CD14-positive monocyte (primary cell): ENCODE measurements around the gene KCNMA1. TPM values are rescaled to one million over a fixed set of nuclear protein-coding genes. Genes with fewer than 3 reads are reported as not detected.

Experiments
- DNase-seq, 3 donors: peaks; one replicate each; pipeline ENCODE4 v3.0.0-alpha.2; 2011 to 2022
- H2AFZ ChIP-seq: 2 replicates; pipeline ENCODE4 v1.6.0; 2012; ENCODE audit warnings: mild to moderate bottlenecking, low read depth, low read length, inconsistent platforms; ENCODE audit not compliant: insufficient read depth, poor library complexity, severe bottlenecking
- H3K27ac ChIP-seq, 2 donors: 1 replicate in 1 of 2; 2 replicates in 1 of 2; pipeline ENCODE4 v1.5.1; 2012 to 2013; ENCODE audit warnings: low read length in 2 of 2, control low read depth in 1 of 2, inconsistent platforms in 1 of 2, low read depth in 1 of 2, mild to moderate bottlenecking in 1 of 2
- H3K27me3 ChIP-seq, 2 donors: one replicate each; pipeline versions ENCODE4 v1.6.0 to v1.6.1; 2011 to 2013; ENCODE audit warnings: low read length in 2 of 2; ENCODE audit not compliant: control insufficient read depth in 2 of 2, insufficient read depth in 2 of 2
- H3K36me3 ChIP-seq, 2 donors: replicated peaks in 1 of 2; 1 replicate in 1 of 2; 2 replicates in 1 of 2; pipeline versions ENCODE4 v1.5.1 to v1.6.1; 2012 to 2013; ENCODE audit warnings: low read length in 2 of 2, control low read depth in 1 of 2, inconsistent platforms in 1 of 2, mild to moderate bottlenecking in 1 of 2; ENCODE audit not compliant: insufficient read depth in 2 of 2, control insufficient read depth in 1 of 2
- H3K4me1 ChIP-seq, 2 donors: 1 replicate in 1 of 2; 2 replicates in 1 of 2; pipeline versions ENCODE4 v1.5.1 to v1.6.1; 2012 to 2013; ENCODE audit warnings: low read length in 2 of 2, control low read depth in 1 of 2, inconsistent platforms in 1 of 2, mild to moderate bottlenecking in 1 of 2, moderate library complexity in 1 of 2; ENCODE audit not compliant: insufficient read depth in 2 of 2, control insufficient read depth in 1 of 2
- H3K4me2 ChIP-seq: replicated peaks from 2 replicates; pipeline ENCODE3; 2012; ENCODE audit warnings: low read length, moderate library complexity, mild to moderate bottlenecking; ENCODE audit not compliant: poor library complexity, severe bottlenecking; ENCODE audit errors: extremely low read depth
- H3K4me3 ChIP-seq, 3 experiments: fragments of 200-600 bp in 1 of 3; sonication (generic) in 1 of 3; replicated peaks in 1 of 3; 1 replicate in 2 of 3; 2 replicates in 1 of 3; pipeline ENCODE4 v1.5.1; 2011 to 2013; ENCODE audit warnings: low read length in 3 of 3, mild to moderate bottlenecking in 3 of 3, control low read depth in 2 of 3, low read depth in 2 of 3, inconsistent platforms in 1 of 3, moderate library complexity in 1 of 3
- H3K79me2 ChIP-seq: 2 replicates; pipeline ENCODE4 v1.6.0; 2012; ENCODE audit warnings: mild to moderate bottlenecking, control low read depth, inconsistent platforms, low read length, moderate library complexity; ENCODE audit not compliant: insufficient read depth
- H3K9ac ChIP-seq: 2 replicates; pipeline ENCODE4 v1.6.0; 2017; ENCODE audit warnings: low read length, mild to moderate bottlenecking; ENCODE audit not compliant: insufficient read depth, poor library complexity, severe bottlenecking
- H3K9me3 ChIP-seq, 2 donors: replicated peaks in 1 of 2; 1 replicate in 1 of 2; 2 replicates in 1 of 2; pipeline versions ENCODE4 v1.5.1 to v1.6.1; 2012 to 2013; ENCODE audit warnings: low read length in 2 of 2, control low read depth in 1 of 2; ENCODE audit not compliant: control insufficient read depth in 1 of 2, insufficient read depth in 1 of 2
- H4K20me1 ChIP-seq: 2 replicates; pipeline ENCODE4 v1.6.0; 2012; ENCODE audit warnings: mild to moderate bottlenecking, low read length, control low read depth, moderate library complexity; ENCODE audit not compliant: insufficient read depth
- H3K27ac Mint-ChIP-seq, 7 donors: one replicate each; pipeline ENCODE4 v1.8.0; 2020; ENCODE audit warnings: mild to moderate bottlenecking in 7 of 7, mixed read lengths in 7 of 7, moderate library complexity in 6 of 7, inconsistent platforms in 2 of 7
- H3K27me3 Mint-ChIP-seq, 3 donors: one replicate each; pipeline ENCODE4 v1.8.0; 2021 to 2022; ENCODE audit warnings: low read depth in 3 of 3, mild to moderate bottlenecking in 3 of 3, mixed read lengths in 3 of 3, moderate library complexity in 3 of 3, inconsistent platforms in 1 of 3
- H3K36me3 Mint-ChIP-seq, 2 donors: one replicate each; pipeline ENCODE4 v1.8.0; 2020; ENCODE audit warnings: mixed read lengths in 2 of 2, inconsistent platforms in 1 of 2, mild to moderate bottlenecking in 1 of 2
- H3K4me1 Mint-ChIP-seq: one replicate; pipeline ENCODE4 v1.8.0; 2020; ENCODE audit warnings: mild to moderate bottlenecking, mixed read lengths
- H3K4me3 Mint-ChIP-seq, 2 donors: one replicate each; pipeline ENCODE4 v1.8.0; 2020; ENCODE audit warnings: mild to moderate bottlenecking in 2 of 2, mixed read lengths in 2 of 2, moderate library complexity in 1 of 2
- H3K9me3 Mint-ChIP-seq, 7 donors: one replicate each; pipeline ENCODE4 v1.8.0; 2020 to 2022; ENCODE audit warnings: mixed read lengths in 7 of 7, mild to moderate bottlenecking in 6 of 7, moderate library complexity in 6 of 7, inconsistent platforms in 2 of 7
- WGBS: methylation state at CpG from one replicate; pipeline ENCODE4 v1.1.5; 2013; ENCODE audit warnings: missing lambda C conversion rate; ENCODE audit not compliant: insufficient coverage; 5-methylcytosine and 5-hydroxymethylcytosine counted together
- intact Hi-C, 2 donors: fragments of 100-400 bp; cut with micrococcal nuclease; formaldehyde crosslinking; loops; one replicate each; pipeline versions ENCODE4 v1.15.0 to v1.15.1; 2023
- polyA plus RNA-seq, 3 donors: library from polyadenylated mRNA; depleted of rRNA in 1 of 3; unstranded in 2 of 3; stranded (reverse) in 1 of 3; fragments of 300-500 nt in 2 of 3; fragments of >200 nt in 1 of 3; fragmentation: Illumina TruSeq in 2 of 3; gene quantifications; 1 replicate in 2 of 3; 2 replicates in 1 of 3; pipeline ENCODE4 v1.2.3, GENCODE V29; 2012 to 2021
- TF ChIP-seq, protein P1 (sequence below): fragments of 200-600 bp; IDR thresholded peaks from one replicate; pipeline ENCODE4 v1.8.0; 2022; ENCODE audit warnings: antibody characterized with exemption, mild to moderate bottlenecking

KCNMA1 gene
- polyA plus RNA-seq, 3 donors: 0.11 to 1.0 TPM; not detected in 1

DNA sequence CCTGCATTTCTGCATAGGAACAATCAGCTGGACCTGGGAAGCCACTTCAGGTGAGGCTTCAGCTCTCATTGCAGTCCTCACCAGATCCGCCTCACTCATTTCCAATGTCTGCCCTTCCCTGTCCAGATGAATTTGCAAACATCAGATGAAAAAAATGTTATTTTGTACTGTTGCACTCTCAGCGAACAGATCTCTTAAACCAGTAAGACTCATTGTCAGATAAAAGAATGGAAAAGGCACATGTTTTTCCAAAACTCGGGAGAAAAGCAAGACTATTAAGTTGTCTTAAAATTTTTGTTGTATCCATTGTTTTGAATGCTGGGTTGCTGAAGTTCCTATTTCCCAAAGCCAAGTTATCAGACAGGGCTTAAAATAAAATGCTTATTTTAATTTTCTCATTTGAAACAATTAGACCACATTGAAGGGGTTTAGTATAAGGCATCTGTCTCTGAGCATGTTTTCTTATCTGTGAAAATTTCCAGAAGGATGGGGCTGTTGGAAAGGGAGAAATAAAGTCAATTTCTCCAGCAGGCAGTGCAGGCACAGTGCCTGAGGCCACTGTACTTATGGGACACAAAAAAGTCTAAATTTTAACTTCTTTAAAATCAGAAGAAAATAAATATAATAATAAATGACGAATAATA lies 396.8 kb downstream of the KCNMA1 start:
- intact Hi-C loops: no loop called here
- Mint-ChIP-seq H3K27ac (no peak overlapping the region), H3K4me1 (peaks cover 31% of the 10 kb centered on the region), H3K4me3 (no peak overlapping the region), H3K36me3 (no peaks in the 10 kb centered on the region), H3K27me3 (peaks cover 0 to 3% (median 0%) of the 10 kb centered on the region in 3 donors), H3K9me3 (peaks cover 0 to 1% (median 0%) of the 10 kb centered on the region in 7 donors)
- Histone ChIP-seq H3K4me3 (no peak overlapping the region), H3K27ac (no peak overlapping the region), H3K4me2 (no peak overlapping the region), H3K9me3 (no peaks in the 10 kb centered on the region), H3K79me2 (no peaks in the 10 kb centered on the region), H2AFZ (no peak overlapping the region), H3K4me1 (peaks cover 29 to 32% of the 10 kb centered on the region in 2 donors), H3K27me3 (no peaks in the 10 kb centered on the region), H4K20me1 (no peaks in the 10 kb centered on the region), H3K36me3 (no peaks in the 10 kb centered on the region), H3K9ac (no peak overlapping the region)
- DNase-seq: no peak
- TF ChIP-seq, protein P1, sequence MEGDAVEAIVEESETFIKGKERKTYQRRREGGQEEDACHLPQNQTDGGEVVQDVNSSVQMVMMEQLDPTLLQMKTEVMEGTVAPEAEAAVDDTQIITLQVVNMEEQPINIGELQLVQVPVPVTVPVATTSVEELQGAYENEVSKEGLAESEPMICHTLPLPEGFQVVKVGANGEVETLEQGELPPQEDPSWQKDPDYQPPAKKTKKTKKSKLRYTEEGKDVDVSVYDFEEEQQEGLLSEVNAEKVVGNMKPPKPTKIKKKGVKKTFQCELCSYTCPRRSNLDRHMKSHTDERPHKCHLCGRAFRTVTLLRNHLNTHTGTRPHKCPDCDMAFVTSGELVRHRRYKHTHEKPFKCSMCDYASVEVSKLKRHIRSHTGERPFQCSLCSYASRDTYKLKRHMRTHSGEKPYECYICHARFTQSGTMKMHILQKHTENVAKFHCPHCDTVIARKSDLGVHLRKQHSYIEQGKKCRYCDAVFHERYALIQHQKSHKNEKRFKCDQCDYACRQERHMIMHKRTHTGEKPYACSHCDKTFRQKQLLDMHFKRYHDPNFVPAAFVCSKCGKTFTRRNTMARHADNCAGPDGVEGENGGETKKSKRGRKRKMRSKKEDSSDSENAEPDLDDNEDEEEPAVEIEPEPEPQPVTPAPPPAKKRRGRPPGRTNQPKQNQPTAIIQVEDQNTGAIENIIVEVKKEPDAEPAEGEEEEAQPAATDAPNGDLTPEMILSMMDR: no peak
- WGBS: 100% methylated on average over 2 of the region's 4 CpGs

DNA sequence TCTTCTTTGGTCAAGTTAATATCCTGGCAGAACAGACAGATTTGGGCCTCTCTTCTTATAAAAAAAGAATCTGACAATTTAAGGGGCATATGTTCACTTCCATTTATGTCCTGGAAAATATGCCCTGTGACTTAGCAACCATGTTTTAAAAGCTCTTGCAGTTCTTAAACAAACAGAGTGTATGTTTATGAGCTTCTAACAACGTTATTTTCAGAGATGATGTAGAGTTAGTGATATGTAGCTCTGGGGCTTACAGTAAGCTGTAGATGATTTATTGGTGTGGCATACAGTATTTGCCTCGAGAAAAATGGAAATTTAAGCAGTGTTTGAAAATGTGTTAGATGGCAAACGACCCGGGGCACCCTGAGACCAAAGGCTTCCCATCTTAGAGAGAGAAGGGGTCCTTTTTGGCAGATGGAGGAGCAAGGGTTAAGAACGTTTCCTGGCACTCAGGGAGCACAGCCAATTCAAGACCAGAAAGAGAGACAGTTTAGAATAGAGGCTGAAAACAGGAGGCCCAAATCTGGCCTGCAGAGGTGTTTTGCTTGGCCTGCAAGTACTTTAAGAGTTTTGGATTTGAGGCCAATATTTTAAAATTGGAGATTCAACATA lies 397.5 kb downstream of the KCNMA1 start:
- Histone ChIP-seq H3K4me1 (peaks cover 22 to 25% of the 10 kb centered on the region in 2 donors), H3K36me3 (no peaks in the 10 kb centered on the region), H2AFZ (no peak overlapping the region), H3K9ac (no peak overlapping the region), H3K4me2 (no peak overlapping the region), H3K9me3 (no peaks in the 10 kb centered on the region), H3K27me3 (no peaks in the 10 kb centered on the region), H3K79me2 (no peaks in the 10 kb centered on the region), H3K4me3 (no peak overlapping the region), H4K20me1 (no peaks in the 10 kb centered on the region), H3K27ac (no peak overlapping the region)
- Mint-ChIP-seq H3K27me3 (peaks cover 0 to 3% (median 0%) of the 10 kb centered on the region in 3 donors), H3K4me1 (peaks cover 24% of the 10 kb centered on the region), H3K27ac (no peak overlapping the region), H3K9me3 (peaks cover 0 to 2% (median 0%) of the 10 kb centered on the region in 7 donors), H3K4me3 (no peak overlapping the region), H3K36me3 (no peaks in the 10 kb centered on the region)
- TF ChIP-seq, protein P1: no peak
- no peak for DNase-seq
- intact Hi-C loops: no loop called here
- WGBS: 85% methylated on average over 5 of the region's 5 CpGs
